Fibroblast of lung (primary cell): ENCODE measurements around the gene ICA1. TPM values are rescaled to one million over a fixed set of nuclear protein-coding genes. Genes with fewer than 3 reads are reported as not detected.

Experiments
- DNase-seq, 2 donors: peaks; one replicate each; pipeline versions ENCODE4 v3.0.0 to v3.0.0-alpha.2; 2010; ENCODE audit warnings: low read depth in 2 of 2
- H2AFZ ChIP-seq: 2 replicates; pipeline ENCODE4 v1.5.1; 2012; ENCODE audit warnings: low read length, control low read depth, inconsistent platforms
- H3K27ac ChIP-seq: 2 replicates; pipeline ENCODE4 v1.5.1; 2011; ENCODE audit warnings: low read length, control low read depth; ENCODE audit not compliant: insufficient read depth
- H3K27me3 ChIP-seq: 2 replicates; pipeline ENCODE4 v1.5.1; 2011; ENCODE audit warnings: mild to moderate bottlenecking, low read length; ENCODE audit not compliant: control insufficient read depth, insufficient read depth
- H3K36me3 ChIP-seq: 2 replicates; pipeline ENCODE4 v1.5.1; 2011; ENCODE audit warnings: low read length; ENCODE audit not compliant: control insufficient read depth, insufficient read depth
- H3K4me1 ChIP-seq: 2 replicates; pipeline ENCODE4 v1.5.1; 2011; ENCODE audit warnings: low read length; ENCODE audit not compliant: control insufficient read depth, insufficient read depth; ENCODE audit errors: extremely low read depth
- H3K4me2 ChIP-seq: 2 replicates; pipeline ENCODE4 v1.5.1; 2011; ENCODE audit warnings: low read length, control low read depth; ENCODE audit not compliant: insufficient read depth; ENCODE audit errors: extremely low read depth
- H3K4me3 ChIP-seq, 4 experiments: fragments of 200-600 bp in 1 of 4; sonication (generic) in 1 of 4; replicated peaks in 1 of 4; 2 replicates each; pipeline ENCODE4 v1.5.1; 2011 to 2016; ENCODE audit warnings: low read length in 4 of 4, low read depth in 3 of 4, mild to moderate bottlenecking in 3 of 4, control low read depth in 2 of 4, inconsistent platforms in 1 of 4, mixed read lengths in 1 of 4; ENCODE audit not compliant: insufficient read depth in 1 of 4; ENCODE audit errors: control extremely low read depth in 1 of 4
- H3K79me2 ChIP-seq: 2 replicates; pipeline ENCODE4 v1.5.1; 2012; ENCODE audit warnings: mild to moderate bottlenecking, low read length, inconsistent platforms; ENCODE audit not compliant: control insufficient read depth, insufficient read depth
- H3K9ac ChIP-seq: 2 replicates; pipeline ENCODE4 v1.5.1; 2011; ENCODE audit warnings: mild to moderate bottlenecking, low read length, control low read depth; ENCODE audit not compliant: insufficient read depth
- H3K9me3 ChIP-seq: 2 replicates; pipeline ENCODE4 v1.5.1; 2012; ENCODE audit warnings: low read depth, low read length; ENCODE audit not compliant: control insufficient read depth, insufficient read depth
- H4K20me1 ChIP-seq: 2 replicates; pipeline ENCODE4 v1.5.1; 2011; ENCODE audit warnings: low read length; ENCODE audit not compliant: control insufficient read depth, insufficient read depth; ENCODE audit errors: extremely low read depth
- CTCF ChIP-seq, 2 donors: IDR thresholded peaks in 1 of 2; conservative IDR thresholded peaks in 1 of 2; 1 replicate in 1 of 2; 2 replicates in 1 of 2; pipeline ENCODE4 v1.5.1; 2011 to 2012; ENCODE audit warnings: low read length in 2 of 2, control low read depth in 1 of 2, inconsistent platforms in 1 of 2, low read depth in 1 of 2, mild to moderate bottlenecking in 1 of 2
- EZH2 ChIP-seq: IDR thresholded peaks from 2 replicates; pipeline ENCODE4 v1.5.1; 2012; ENCODE audit warnings: low read length, control low read depth, mild to moderate bottlenecking; ENCODE audit errors: missing control alignments
- polyA plus RNA-seq, 2 donors: library from polyadenylated mRNA; depleted of rRNA in 1 of 2; stranded (reverse) in 1 of 2; unstranded in 1 of 2; fragments of >200 nt; gene quantifications; 2 replicates each; pipeline ENCODE4 v1.2.1, GENCODE V29; 2011 to 2012; ENCODE audit warnings: missing spikeins in 1 of 2
- total RNA-seq: library from RNA; depleted of rRNA; stranded (reverse); fragments of >200 nt; gene quantifications from 2 replicates; pipeline ENCODE4 v1.2.1, GENCODE V29; 2014

ICA1 gene
- total and polyA plus RNA-seq, 2 donors (not counting 1 experiment from before 2014, with no cell fraction given) = 0.17 TPM; not detected in 1

- H3K9ac ChIP-seq = no peak overlapping the region
- H4K20me1 ChIP-seq = no peaks in the 10 kb centered on the region
- H3K4me1 ChIP-seq = no peaks in the 10 kb centered on the region
- H3K36me3 ChIP-seq = no peaks in the 10 kb centered on the region
- H3K4me2 ChIP-seq = no peak overlapping the region
- no peak for TF ChIP-seq CTCF (conservative IDR thresholded peaks at IDR 0.05 in 1 of 2, IDR thresholded peaks at IDR 0.05 in 1 of 2; ENCODE audit: low read depth in 1 of 2, low read length in 2 of 2)
- TF ChIP-seq EZH2 = no peak
- DNase-seq = no peak
- no peak overlapping the region for H3K4me3 ChIP-seq
- no peaks in the 10 kb centered on the region for H3K9me3 ChIP-seq
- H3K27ac ChIP-seq = no peak overlapping the region
- H3K27me3 ChIP-seq = no peaks in the 10 kb centered on the region
- no peaks in the 10 kb centered on the region for H3K79me2 ChIP-seq
- H2AFZ ChIP-seq = no peak overlapping the region
Measured at GRCh38 chr7:8205537-8205936, 56.4 kb downstream of the ICA1 start.

DNA sequence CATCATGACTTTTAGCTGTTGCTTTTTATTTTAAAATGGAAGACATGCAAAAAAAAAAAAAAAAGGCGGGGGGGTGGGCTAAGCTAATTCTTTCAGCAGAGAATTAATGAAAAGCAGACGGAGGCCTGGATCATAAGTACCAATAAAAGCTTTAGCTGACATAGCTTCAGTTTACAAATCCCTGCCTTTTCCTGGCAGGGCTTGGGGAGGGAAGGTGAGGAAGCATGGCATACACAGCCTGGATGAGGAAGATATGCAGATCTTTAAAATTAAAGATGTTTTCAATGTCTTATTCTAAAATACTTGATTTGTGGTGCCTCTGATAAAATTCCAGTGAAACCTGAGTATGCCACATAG is 57.0 kb downstream of the ICA1 start:
- Histone ChIP-seq H3K9ac (no peak overlapping the region), H3K4me2 (no peak overlapping the region), H3K36me3 (no peaks in the 10 kb centered on the region), H2AFZ (no peak overlapping the region), H3K4me3 (no peak overlapping the region), H3K27ac (no peak overlapping the region), H3K79me2 (no peaks in the 10 kb centered on the region), H3K4me1 (no peaks in the 10 kb centered on the region), H4K20me1 (no peaks in the 10 kb centered on the region), H3K27me3 (no peaks in the 10 kb centered on the region), H3K9me3 (no peaks in the 10 kb centered on the region)
- DNase-seq = no peak
- TF ChIP-seq CTCF (conservative IDR thresholded peaks at IDR 0.05 in 1 of 2, IDR thresholded peaks at IDR 0.05 in 1 of 2; ENCODE audit: low read depth in 1 of 2, low read length in 2 of 2) (no peak), EZH2 (no peak)

- TF ChIP-seq CTCF (conservative IDR thresholded peaks at IDR 0.05 in 1 of 2, IDR thresholded peaks at IDR 0.05 in 1 of 2; ENCODE audit: low read depth in 1 of 2, low read length in 2 of 2) (no peak), EZH2 (no peak)
- Histone ChIP-seq H2AFZ (no peak overlapping the region), H3K9ac (no peak overlapping the region), H3K79me2 (no peaks in the 10 kb centered on the region), H3K27me3 (no peaks in the 10 kb centered on the region), H3K9me3 (no peaks in the 10 kb centered on the region), H4K20me1 (no peaks in the 10 kb centered on the region), H3K27ac (no peak overlapping the region), H3K4me2 (no peak overlapping the region), H3K4me3 (no peak overlapping the region), H3K4me1 (no peaks in the 10 kb centered on the region), H3K36me3 (no peaks in the 10 kb centered on the region)
- no peak for DNase-seq
Measured at GRCh38 chr7:8204339-8205030, 57.5 kb downstream of the ICA1 start.
